ENCODE results near the gene RAB40AL.

The RAB40AL gene

GRCh38 chrX:102983205-102983604, 46.1 kb downstream of the RAB40AL start:
- DNase-seq, result no peak

GRCh38 chrX:102985192-102985591, 48.1 kb downstream of the RAB40AL start:
- DNase-seq, result no peak

Measured in effector CD8-positive, alpha-beta T cell (primary cell).